GM06990 (cell line): ENCODE results near the gene ANKRD34A.

Experiments used
- DNase-seq: peaks from one replicate; pipeline ENCODE4 v3.0.0-alpha.2; 2011; ENCODE audit not compliant: insufficient read length; ENCODE audit errors: extremely low read depth
- H3K27me3 ChIP-seq: replicated peaks from 2 replicates; pipeline ENCODE4 v1.6.0; 2011; ENCODE audit warnings: low read length; ENCODE audit not compliant: control insufficient read depth, insufficient read depth
- H3K36me3 ChIP-seq: 2 replicates; pipeline ENCODE4 v1.5.1; 2011; ENCODE audit warnings: low read length; ENCODE audit not compliant: control insufficient read depth, insufficient read depth
- H3K4me3 ChIP-seq: replicated peaks from 2 replicates; pipeline ENCODE4 v1.5.1; 2011; ENCODE audit warnings: low read depth, mild to moderate bottlenecking, control low read depth, low read length
- TF ChIP-seq, protein P1 (sequence below): IDR thresholded peaks from 2 replicates; pipeline ENCODE4 v1.5.1; 2011; ENCODE audit warnings: low read length, control low read depth, mild to moderate bottlenecking, inconsistent platforms; ENCODE audit not compliant: insufficient read depth, poor library complexity, severe bottlenecking

Gene ANKRD34A

GRCh38 chr1:145964328-145965118 lies at the start of gene ANKRD34A, which contains the start of gene POLR3GL:
Gene ANKRD34A, minus strand, starts transcription at chr1:145964575. Its CDS starts 2,816 bp downstream, at chr1:145961759.
Gene POLR3GL, plus strand, starts transcription at chr1:145964690. Its CDS starts 10,176 bp downstream, at chr1:145974866.
- H3K27me3 ChIP-seq, result no peaks in the 10 kb centered on the region
- peak; percentile 85 for DNase-seq
- no peaks in the 10 kb centered on the region for H3K36me3 ChIP-seq
- TF ChIP-seq, protein P1, sequence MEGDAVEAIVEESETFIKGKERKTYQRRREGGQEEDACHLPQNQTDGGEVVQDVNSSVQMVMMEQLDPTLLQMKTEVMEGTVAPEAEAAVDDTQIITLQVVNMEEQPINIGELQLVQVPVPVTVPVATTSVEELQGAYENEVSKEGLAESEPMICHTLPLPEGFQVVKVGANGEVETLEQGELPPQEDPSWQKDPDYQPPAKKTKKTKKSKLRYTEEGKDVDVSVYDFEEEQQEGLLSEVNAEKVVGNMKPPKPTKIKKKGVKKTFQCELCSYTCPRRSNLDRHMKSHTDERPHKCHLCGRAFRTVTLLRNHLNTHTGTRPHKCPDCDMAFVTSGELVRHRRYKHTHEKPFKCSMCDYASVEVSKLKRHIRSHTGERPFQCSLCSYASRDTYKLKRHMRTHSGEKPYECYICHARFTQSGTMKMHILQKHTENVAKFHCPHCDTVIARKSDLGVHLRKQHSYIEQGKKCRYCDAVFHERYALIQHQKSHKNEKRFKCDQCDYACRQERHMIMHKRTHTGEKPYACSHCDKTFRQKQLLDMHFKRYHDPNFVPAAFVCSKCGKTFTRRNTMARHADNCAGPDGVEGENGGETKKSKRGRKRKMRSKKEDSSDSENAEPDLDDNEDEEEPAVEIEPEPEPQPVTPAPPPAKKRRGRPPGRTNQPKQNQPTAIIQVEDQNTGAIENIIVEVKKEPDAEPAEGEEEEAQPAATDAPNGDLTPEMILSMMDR, result no peak
- peak within 1 kb of the TSS; percentile 84 for H3K4me3 ChIP-seq

DNA sequence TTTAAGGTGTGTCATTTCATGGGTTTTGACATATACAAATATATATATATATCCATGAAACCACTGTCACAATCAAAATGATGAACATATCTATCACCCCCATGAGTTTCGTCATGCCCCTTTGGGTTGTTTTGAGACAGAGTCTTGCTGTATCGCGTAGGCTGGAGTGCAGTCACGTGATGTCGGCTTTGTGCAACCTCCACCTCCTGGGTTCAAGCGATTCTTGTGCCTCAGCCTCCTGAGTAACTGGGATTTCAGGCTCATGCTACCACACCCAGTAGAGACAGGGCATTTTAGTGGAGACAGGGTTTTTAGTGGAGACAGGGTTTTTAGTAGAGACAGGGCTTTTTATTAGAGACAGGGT lies 49.2 kb upstream of the ANKRD34A start:
- no peak for DNase-seq
- Histone ChIP-seq H3K4me3 (no peak overlapping the region), H3K27me3 (no peaks in the 10 kb centered on the region), H3K36me3 (no peaks in the 10 kb centered on the region)
- TF ChIP-seq, protein P1, result no peak

DNA sequence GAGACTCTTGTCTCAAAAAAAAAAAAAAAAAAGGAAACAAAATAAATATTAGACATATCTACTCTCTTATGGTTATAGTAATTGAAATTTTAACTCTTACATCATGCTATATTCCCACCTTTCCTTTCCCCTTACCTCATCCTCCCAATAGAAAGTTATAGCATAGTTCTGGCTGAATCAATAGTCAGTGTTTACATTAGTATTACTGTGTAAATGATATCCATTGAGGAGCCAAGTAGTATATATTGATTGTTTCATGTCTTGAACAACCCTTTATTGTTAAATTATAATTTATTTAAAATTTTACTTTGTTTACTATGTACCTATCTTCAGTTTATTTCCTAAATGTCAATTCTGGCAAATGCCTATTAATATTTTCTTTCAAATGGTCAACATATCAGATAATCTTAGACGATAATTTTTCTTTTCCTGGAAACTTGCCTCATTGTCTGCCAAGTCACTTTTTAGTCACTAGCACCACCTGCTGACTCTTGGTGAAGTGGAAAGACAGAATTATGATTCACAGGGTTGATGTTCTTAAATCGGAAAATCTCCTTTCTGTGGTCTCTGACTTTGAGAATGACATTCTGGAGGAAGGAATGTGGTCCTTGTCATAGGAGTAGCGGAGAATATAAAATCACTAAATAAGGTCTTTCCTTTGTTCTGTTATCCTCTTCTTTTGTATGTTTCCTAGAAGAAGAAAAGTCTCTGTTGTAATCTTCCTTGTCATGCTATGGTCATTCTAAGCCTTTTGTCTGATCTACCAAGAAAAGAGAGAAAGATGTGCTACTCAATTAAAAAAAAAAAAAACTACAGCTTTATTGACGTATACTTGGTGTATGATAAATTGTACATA lies 48.6 kb upstream of the ANKRD34A start:
- TF ChIP-seq, protein P1, result peak; percentile 75
- Histone ChIP-seq H3K27me3 (no peaks in the 10 kb centered on the region), H3K36me3 (no peaks in the 10 kb centered on the region), H3K4me3 (no peak overlapping the region)
- no peak for DNase-seq

GRCh38 chr1:146010126-146010738 lies 45.9 kb upstream of the ANKRD34A start:
- DNase-seq, result no peak
- H3K27me3 ChIP-seq, result no peaks in the 10 kb centered on the region
- TF ChIP-seq, protein P1, result no peak
- H3K4me3 ChIP-seq, result no peak overlapping the region
- H3K36me3 ChIP-seq, result no peaks in the 10 kb centered on the region

GRCh38 chr1:146007489-146008133 lies 43.2 kb upstream of the ANKRD34A start:
- TF ChIP-seq, protein P1, result no peak
- no peaks in the 10 kb centered on the region for H3K27me3 ChIP-seq
- no peak for DNase-seq
- no peak overlapping the region for H3K4me3 ChIP-seq
- H3K36me3 ChIP-seq, result no peaks in the 10 kb centered on the region
